SK-N-MC (cell line): ENCODE measurements around the gene ASH1L.

ENCODE experiments used
- EZH2 ChIP-seq: fragments of 200-600 bp; sonication (generic); IDR thresholded peaks from one replicate; pipeline ENCODE4 v1.6.1; 2017; ENCODE audit warnings: antibody characterized with exemption
- FOXP2 ChIP-seq: optimal IDR thresholded peaks from 2 replicates; pipeline ENCODE3; 2011; ENCODE audit warnings: mild to moderate bottlenecking, moderate library complexity; ENCODE audit not compliant: insufficient read depth; ENCODE audit errors: extremely low read length, control extremely low read depth

DNA sequence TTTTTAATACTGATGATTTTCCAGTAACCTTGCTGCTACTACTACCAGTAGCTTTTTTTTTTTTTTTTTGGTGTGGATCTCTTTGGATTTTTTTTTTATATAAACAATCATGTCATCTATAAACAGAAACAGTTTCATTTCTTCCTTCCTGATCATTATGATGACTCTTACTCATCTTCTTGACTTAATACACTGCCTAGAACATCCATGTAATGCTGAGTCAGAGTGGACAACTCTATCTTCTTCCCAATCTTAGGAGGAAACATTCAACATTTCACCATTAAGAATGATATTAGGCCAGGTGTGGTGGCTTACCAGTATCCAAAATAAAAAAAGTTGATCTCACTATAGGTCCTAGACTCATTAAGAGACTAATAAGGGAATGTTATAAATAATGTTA, 172.8 kb downstream of the ASH1L start:
- TF ChIP-seq EZH2 (no peak), FOXP2 (no peak)
